K562 (cell line): ENCODE data around the gene ETV2. TPM values are rescaled to one million over a fixed set of nuclear protein-coding genes. Genes with fewer than 3 reads are reported as not detected.
A peak's percentile ranks its signal among the peaks of the same experiment; 100 is the strongest.

Experiments
- COPS2 ChIP-seq: fragments of 450-650 bp; conservative IDR thresholded peaks from 2 replicates; pipeline ENCODE4 v1.6.1; 2016; ENCODE audit warnings: mild to moderate bottlenecking, moderate library complexity
- CREB1 ChIP-seq, 2 experiments: sonication (generic) in 1 of 2; formaldehyde crosslinking in 1 of 2; IDR thresholded peaks; 2 replicates each; pipeline versions ENCODE4 v1.6.1 to v1.8.0; 2012 to 2022; ENCODE audit warnings: inconsistent platforms in 1 of 2, mild to moderate bottlenecking in 1 of 2, missing genetic modification reagents in 1 of 2, moderate library complexity in 1 of 2
- CTBP1 ChIP-seq: fragments of 450-650 bp; IDR thresholded peaks from 2 replicates; pipeline ENCODE4 v1.6.1; 2016; ENCODE audit warnings: borderline replicate concordance
- MYBL2 ChIP-seq, 2 experiments: fragments of 450-650 bp in 1 of 2; sonication (generic) in 1 of 2; formaldehyde crosslinking in 1 of 2; IDR thresholded peaks; 2 replicates each; pipeline versions ENCODE4 v1.6.1 to v1.8.1; 2017 to 2022; ENCODE audit warnings: borderline replicate concordance in 1 of 2, inconsistent platforms in 1 of 2, low read depth in 1 of 2, mild to moderate bottlenecking in 1 of 2, missing genetic modification reagents in 1 of 2, moderate library complexity in 1 of 2
- NFRKB ChIP-seq: fragments of 450-650 bp; IDR thresholded peaks from 2 replicates; pipeline ENCODE4 v1.6.1; 2016; ENCODE audit warnings: low read depth
- NRF1 ChIP-seq, 2 experiments: fragments of 450-650 bp; IDR thresholded peaks in 1 of 2; conservative IDR thresholded peaks in 1 of 2; 2 replicates each; pipeline ENCODE4 v1.6.1; 2014; ENCODE audit warnings: mild to moderate bottlenecking in 2 of 2
- RBM17 ChIP-seq: fragments of 200-400 bp; formaldehyde crosslinking; IDR thresholded peaks from 2 replicates; pipeline ENCODE4 v1.6.1; 2017; ENCODE audit warnings: low read depth, mild to moderate bottlenecking, low read length, borderline replicate concordance
- STAT5B ChIP-seq: fragments of 250-450 bp; sonication (Bioruptor Pico); IDR thresholded peaks from 2 replicates; pipeline ENCODE4 v1.8.0; 2021; ENCODE audit warnings: mild to moderate bottlenecking, inconsistent platforms
- TBP ChIP-seq: optimal IDR thresholded peaks from 2 replicates; pipeline ENCODE3; 2011; ENCODE audit warnings: low read depth, low read length, improper control_type of control experiment
- TCF3 ChIP-seq: sonication (generic); formaldehyde crosslinking; IDR thresholded peaks from 2 replicates; pipeline ENCODE4 v1.4.0; 2020; ENCODE audit warnings: mild to moderate bottlenecking, missing genetic modification reagents
- TFE3 ChIP-seq: fragments of 450-650 bp; formaldehyde crosslinking; IDR thresholded peaks from 2 replicates; pipeline ENCODE4 v1.4.0; 2020; ENCODE audit warnings: mild to moderate bottlenecking, mixed read lengths
- USF1 ChIP-seq: sonication (generic); formaldehyde crosslinking; IDR thresholded peaks from 2 replicates; pipeline ENCODE4 v1.9.0; 2022; ENCODE audit warnings: mild to moderate bottlenecking, missing genetic modification reagents
- ZBTB9 ChIP-seq: fragments of 450-650 bp; formaldehyde crosslinking; IDR thresholded peaks from 2 replicates; pipeline ENCODE4 v1.4.0; 2020; ENCODE audit warnings: mild to moderate bottlenecking, moderate library complexity
- ZFX ChIP-seq: sonication (generic); formaldehyde crosslinking; IDR thresholded peaks from 2 replicates; pipeline ENCODE4 v1.8.0; 2022; ENCODE audit warnings: mild to moderate bottlenecking, missing genetic modification reagents, moderate library complexity
- ZNF253 ChIP-seq: fragments of 250-450 bp; sonication (Bioruptor Pico); conservative IDR thresholded peaks from 2 replicates; pipeline ENCODE4 v1.6.1; 2021; ENCODE audit warnings: mild to moderate bottlenecking
- ZNF263 ChIP-seq: sonication (generic); formaldehyde crosslinking; IDR thresholded peaks from 2 replicates; pipeline ENCODE4 v1.8.0; 2022; ENCODE audit warnings: mild to moderate bottlenecking, missing genetic modification reagents, borderline replicate concordance
- ZNF354B ChIP-seq: fragments of 250-450 bp; sonication (Bioruptor Pico); IDR thresholded peaks from 2 replicates; pipeline ENCODE4 v1.4.0; 2020
- ZNF75A ChIP-seq: fragments of 450-650 bp; formaldehyde crosslinking; IDR thresholded peaks from 2 replicates; pipeline ENCODE4 v1.4.0; 2020; ENCODE audit warnings: mild to moderate bottlenecking
- polyA plus RNA-seq, 8 experiments: library from polyadenylated mRNA; depleted of rRNA in 4 of 8; stranded (reverse) in 5 of 8; unstranded in 3 of 8; fragments of >200 nt; fragmentation: Nextera tagmentation in 2 of 8; fragmentation: Illumina TruSeq in 1 of 8; extraction: Ambion mirVana in 2 of 8; extraction: Trizol in 1 of 8; gene quantifications; 2 replicates each; pipeline versions ENCODE4 v1.2.1 to v1.2.3, GENCODE V29; 2011 to 2014; ENCODE audit warnings: inconsistent platforms in 1 of 8, missing spikeins in 1 of 8
- total RNA-seq, 7 experiments: library from RNA; depleted of rRNA in 6 of 7; stranded (reverse); fragments of >200 nt in 6 of 7; fragmentation: Illumina TruSeq in 2 of 7; extraction: Trizol in 2 of 7; gene quantifications; 2 replicates each; pipeline versions ENCODE4 v1.2.1 to v1.2.3, GENCODE V29; 2011 to 2021; ENCODE audit warnings: low replicate concordance in 1 of 7
- TF ChIP-seq, protein P1 (sequence below): IDR thresholded peaks from 2 replicates; pipeline ENCODE4 v1.6.1; 2011; ENCODE audit not compliant: insufficient read length; ENCODE audit errors: extremely low read depth
- TF ChIP-seq, protein P2 (sequence below), 2 experiments: fragments of 450-650 bp in 1 of 2; IDR thresholded peaks; 2 replicates each; pipeline ENCODE4 v1.6.1; 2011 to 2017; ENCODE audit warnings: low read depth in 2 of 2, antibody characterized with exemption in 1 of 2, borderline replicate concordance in 1 of 2, low read length in 1 of 2, mild to moderate bottlenecking in 1 of 2, mixed read lengths in 1 of 2; ENCODE audit not compliant: control insufficient read depth in 1 of 2

ETV2 gene
- total and polyA plus RNA-seq, 9 of the 15 experiments (the other 6 are each of a cell fraction or from before 2014, with no cell fraction given): 0.11 to 3.7 (median 0.55) TPM

- TF ChIP-seq ZNF253 (CRISPR knock-in tag): no peak
- peak; percentile 14; the same call in 1 of the 2 replicates for TF ChIP-seq USF1 (CRISPR knock-in tag)
- peak; percentile 68; the same call in 1 of the 2 replicates for TF ChIP-seq ZNF263 (CRISPR knock-in tag)
- no peak for TF ChIP-seq NFRKB
- TF ChIP-seq STAT5B (CRISPR knock-in tag): no peak
- TF ChIP-seq COPS2: no peak
- no peak for TF ChIP-seq ZNF354B (CRISPR knock-in tag)
- no peak for TF ChIP-seq ZFX (CRISPR knock-in tag)
- TF ChIP-seq TBP: no peak
- TF ChIP-seq ZBTB9 (CRISPR knock-in tag): no peak
- TF ChIP-seq, protein P1, sequence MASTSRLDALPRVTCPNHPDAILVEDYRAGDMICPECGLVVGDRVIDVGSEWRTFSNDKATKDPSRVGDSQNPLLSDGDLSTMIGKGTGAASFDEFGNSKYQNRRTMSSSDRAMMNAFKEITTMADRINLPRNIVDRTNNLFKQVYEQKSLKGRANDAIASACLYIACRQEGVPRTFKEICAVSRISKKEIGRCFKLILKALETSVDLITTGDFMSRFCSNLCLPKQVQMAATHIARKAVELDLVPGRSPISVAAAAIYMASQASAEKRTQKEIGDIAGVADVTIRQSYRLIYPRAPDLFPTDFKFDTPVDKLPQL: no peak
- no peak for TF ChIP-seq MYBL2 (IDR thresholded peaks at IDR 0.05; ENCODE audit: low read depth)
- TF ChIP-seq MYBL2 (CRISPR knock-in tag; IDR thresholded peaks at IDR 0.05; ENCODE audit: borderline replicate concordance): no peak
- TF ChIP-seq ZNF75A: no peak
- no peak for TF ChIP-seq TCF3 (CRISPR knock-in tag)
- peak in 1 of 2 experiments; percentile 13; a peak in 1 of 4 replicates for TF ChIP-seq NRF1 (conservative IDR thresholded peaks at IDR 0.05 in 1 of 2, IDR thresholded peaks at IDR 0.05 in 1 of 2)
- no peak for TF ChIP-seq TFE3 (CRISPR knock-in tag)
- no peak for TF ChIP-seq CREB1 (IDR thresholded peaks at IDR 0.05)
- TF ChIP-seq CREB1 (CRISPR knock-in tag; IDR thresholded peaks at IDR 0.05): 0 out of 2 replicates have a peak, but pooled peaks have one; percentile 22
- TF ChIP-seq, protein P2, sequence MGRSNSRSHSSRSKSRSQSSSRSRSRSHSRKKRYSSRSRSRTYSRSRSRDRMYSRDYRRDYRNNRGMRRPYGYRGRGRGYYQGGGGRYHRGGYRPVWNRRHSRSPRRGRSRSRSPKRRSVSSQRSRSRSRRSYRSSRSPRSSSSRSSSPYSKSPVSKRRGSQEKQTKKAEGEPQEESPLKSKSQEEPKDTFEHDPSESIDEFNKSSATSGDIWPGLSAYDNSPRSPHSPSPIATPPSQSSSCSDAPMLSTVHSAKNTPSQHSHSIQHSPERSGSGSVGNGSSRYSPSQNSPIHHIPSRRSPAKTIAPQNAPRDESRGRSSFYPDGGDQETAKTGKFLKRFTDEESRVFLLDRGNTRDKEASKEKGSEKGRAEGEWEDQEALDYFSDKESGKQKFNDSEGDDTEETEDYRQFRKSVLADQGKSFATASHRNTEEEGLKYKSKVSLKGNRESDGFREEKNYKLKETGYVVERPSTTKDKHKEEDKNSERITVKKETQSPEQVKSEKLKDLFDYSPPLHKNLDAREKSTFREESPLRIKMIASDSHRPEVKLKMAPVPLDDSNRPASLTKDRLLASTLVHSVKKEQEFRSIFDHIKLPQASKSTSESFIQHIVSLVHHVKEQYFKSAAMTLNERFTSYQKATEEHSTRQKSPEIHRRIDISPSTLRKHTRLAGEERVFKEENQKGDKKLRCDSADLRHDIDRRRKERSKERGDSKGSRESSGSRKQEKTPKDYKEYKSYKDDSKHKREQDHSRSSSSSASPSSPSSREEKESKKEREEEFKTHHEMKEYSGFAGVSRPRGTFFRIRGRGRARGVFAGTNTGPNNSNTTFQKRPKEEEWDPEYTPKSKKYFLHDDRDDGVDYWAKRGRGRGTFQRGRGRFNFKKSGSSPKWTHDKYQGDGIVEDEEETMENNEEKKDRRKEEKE (IDR thresholded peaks at IDR 0.05; ENCODE audit: borderline replicate concordance in 1 of 2, control insufficient read depth in 1 of 2, low read depth in 2 of 2, low read length in 1 of 2): no peak
- peak; percentile 54; the same call in 1 of the 2 replicates for TF ChIP-seq CTBP1
- TF ChIP-seq RBM17: no peak
Observed at GRCh38 chr19:35673121-35673804, 31.7 kb downstream of the ETV2 start (continued).
